GM12872 (cell line): ENCODE results near the gene EMILIN2.

Experiments
- CTCF ChIP-seq: IDR thresholded peaks from 3 replicates; pipeline ENCODE4 v1.5.1; 2011; ENCODE audit warnings: low read depth, mild to moderate bottlenecking, low read length, moderate library complexity; ENCODE audit not compliant: insufficient read depth

Gene EMILIN2

GRCh38 chr18:2933995-2934394, 87.2 kb downstream of the EMILIN2 start:
- no peak for TF ChIP-seq CTCF

- no peak for TF ChIP-seq CTCF
These were observed 88.8 kb downstream of the EMILIN2 start for GRCh38 chr18:2935438-2936192.

GRCh38 chr18:2939317-2939716, 92.5 kb downstream of the EMILIN2 start:
- no peak for TF ChIP-seq CTCF

- no peak for TF ChIP-seq CTCF
These were observed 101.2 kb downstream of the EMILIN2 start for GRCh38 chr18:2948038-2948437.

- TF ChIP-seq CTCF = no peak
These were observed 105.8 kb downstream of the EMILIN2 start for GRCh38 chr18:2952605-2953004.

GRCh38 chr18:2953935-2954653, 107.3 kb downstream of the EMILIN2 start:
- no peak for TF ChIP-seq CTCF

GRCh38 chr18:2954869-2955645, 108.3 kb downstream of the EMILIN2 start:
- TF ChIP-seq CTCF = no peak
